CD4-positive, alpha-beta T cell treated with Interleukin-12 subunit alpha and Interleukin-12 subunit beta, for 1 hour (primary cell): ENCODE data around the gene CLIC4.
"Not testable (repeated sequence)": the region's sequence is repeated elsewhere in the genome, so short reads cannot be mapped to it uniquely, and the experiment has no call there.

Experiments used
- DNase-seq: peaks from one replicate; pipeline ENCODE4 v3.0.0-alpha.2; 2020

The CLIC4 gene

GRCh38 chr1:24775916-24776315 is 30.7 kb downstream of the CLIC4 start:
- no peak for DNase-seq

- DNase-seq, result no peak
Observed at GRCh38 chr1:24776821-24777220, 31.6 kb downstream of the CLIC4 start.

GRCh38 chr1:24778141-24778540 is 32.9 kb downstream of the CLIC4 start:
- DNase-seq, result no peak

GRCh38 chr1:24779199-24779598 is 34.0 kb downstream of the CLIC4 start:
- not testable (repeated sequence) for DNase-seq

DNA sequence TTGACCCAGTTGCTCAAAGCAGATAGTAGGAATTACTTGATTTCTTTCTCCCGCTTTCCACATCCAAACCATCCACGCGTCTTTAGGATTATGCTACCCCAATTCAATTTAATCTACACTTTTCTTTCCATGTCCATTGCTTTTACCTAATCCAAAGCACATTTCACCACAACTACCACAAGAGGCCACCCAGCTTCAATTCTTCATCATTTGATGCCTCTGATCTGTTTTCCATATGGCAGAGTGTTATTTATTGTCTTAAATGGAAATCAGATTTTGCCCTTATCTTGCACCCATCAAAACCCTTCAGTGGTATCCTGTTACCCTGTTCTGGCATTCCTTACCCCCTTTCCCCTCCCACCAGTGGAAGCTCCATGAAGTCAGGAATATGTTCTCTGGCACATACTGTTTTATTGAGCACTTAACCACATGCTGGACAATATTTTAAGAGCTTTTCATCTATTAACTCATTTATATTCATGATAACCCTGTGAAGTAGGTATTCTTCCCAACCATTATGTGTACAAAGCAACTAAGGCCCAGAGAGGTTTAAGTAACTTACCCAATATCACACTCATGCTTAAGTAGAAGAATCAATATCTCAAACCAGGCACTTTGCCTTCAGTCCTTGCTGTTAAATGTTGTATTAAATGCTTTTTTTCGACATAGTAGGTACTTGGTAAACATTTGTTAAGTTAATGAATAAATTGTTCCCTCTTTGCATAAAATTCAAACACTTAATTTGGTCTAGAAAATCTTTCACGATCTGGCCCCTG is 34.6 kb downstream of the CLIC4 start:
- no peak for DNase-seq

- not testable (repeated sequence) for DNase-seq
Observed at GRCh38 chr1:24780626-24781025, 35.4 kb downstream of the CLIC4 start.

DNA sequence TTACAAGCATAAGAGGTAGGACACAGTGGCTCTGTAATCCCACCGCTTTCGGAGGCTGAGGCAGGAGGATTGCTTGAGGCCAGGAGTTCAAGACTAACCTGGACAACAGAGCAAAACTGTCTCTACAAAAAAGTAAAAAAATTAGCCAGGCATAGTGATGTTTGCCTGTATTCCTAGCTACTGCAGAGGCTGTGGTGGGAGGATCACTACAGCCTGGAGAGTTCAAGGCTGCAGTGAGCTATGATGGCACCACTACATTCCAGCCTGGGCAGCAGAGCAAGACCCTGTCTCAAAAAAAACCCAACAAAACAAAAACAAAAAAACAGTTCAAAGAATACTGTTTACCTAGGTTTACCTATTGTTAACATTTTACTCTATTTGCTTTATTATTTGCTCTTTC is 37.4 kb downstream of the CLIC4 start:
- no peak for DNase-seq

- no peak for DNase-seq
Observed at GRCh38 chr1:24783713-24784112, 38.5 kb downstream of the CLIC4 start.

DNA sequence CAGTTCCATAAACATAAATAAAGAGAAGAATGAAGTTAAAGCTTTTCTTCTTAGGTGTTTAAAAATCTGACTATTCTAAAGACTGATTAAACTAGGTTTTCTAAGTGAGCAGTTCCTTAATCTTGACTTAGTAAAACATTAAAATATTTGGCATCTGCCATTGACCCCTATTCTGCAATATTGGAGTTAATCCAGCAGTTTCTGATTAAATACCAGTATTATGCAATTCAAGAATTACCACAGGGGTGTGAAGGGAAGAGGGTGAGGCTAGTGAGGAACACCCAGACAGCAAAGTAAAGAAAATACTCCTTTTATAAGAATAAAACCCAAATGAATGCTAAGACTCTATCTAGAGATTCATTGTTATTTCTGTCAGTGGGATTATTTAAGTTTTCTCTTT is 40.9 kb downstream of the CLIC4 start:
- no peak for DNase-seq

DNA sequence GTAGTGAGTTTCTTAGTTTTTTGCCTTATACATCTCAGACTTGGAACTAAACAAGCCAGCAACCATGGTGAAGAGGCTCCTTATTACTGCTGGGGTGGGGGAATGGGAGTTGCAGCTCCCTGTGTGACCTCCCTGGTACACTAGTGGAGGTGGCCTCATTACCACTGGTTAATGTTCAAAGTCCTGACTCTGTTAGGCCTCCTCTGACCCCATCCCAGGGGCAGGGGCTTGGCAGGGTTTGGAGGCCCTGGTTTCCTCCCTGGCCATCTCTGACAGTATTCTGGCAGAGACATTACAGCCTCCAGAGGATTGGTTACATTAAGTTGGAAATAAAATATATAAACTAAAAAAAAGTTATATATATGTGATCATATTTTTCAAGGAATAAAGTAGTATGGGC is 45.2 kb downstream of the CLIC4 start:
- DNase-seq, result no peak

DNA sequence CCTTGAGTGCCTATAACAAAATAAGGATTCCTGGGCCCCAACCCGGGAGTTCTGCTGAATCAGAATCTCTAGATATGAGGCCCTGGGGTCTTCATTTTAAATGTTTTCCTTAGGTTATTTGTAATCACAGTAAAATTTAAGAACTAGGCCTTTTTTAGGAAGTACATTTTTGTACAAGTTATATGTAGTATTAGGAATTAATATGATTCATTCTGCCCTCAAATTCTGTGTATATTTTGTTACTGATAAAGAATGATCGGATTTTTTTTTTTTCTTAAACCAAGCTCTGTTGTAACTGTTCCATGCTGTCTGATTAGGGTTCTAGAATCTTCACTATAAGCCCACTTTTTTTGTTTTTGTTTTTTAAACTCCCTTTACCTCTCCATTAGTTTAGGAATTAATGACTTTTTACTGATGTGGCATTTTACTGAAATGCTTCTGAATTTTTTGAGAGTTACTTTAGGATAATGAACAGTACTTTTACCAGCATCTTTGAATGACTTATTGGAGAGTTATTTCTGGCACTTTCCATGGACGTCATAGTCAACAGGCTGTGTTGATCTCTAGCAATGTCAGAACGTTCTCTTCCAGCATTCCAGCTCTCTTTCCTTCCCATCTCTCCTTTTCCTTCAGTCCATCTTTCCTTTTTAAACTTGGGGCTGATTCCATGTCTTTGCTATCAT is 48.3 kb downstream of the CLIC4 start:
- no peak for DNase-seq

DNA sequence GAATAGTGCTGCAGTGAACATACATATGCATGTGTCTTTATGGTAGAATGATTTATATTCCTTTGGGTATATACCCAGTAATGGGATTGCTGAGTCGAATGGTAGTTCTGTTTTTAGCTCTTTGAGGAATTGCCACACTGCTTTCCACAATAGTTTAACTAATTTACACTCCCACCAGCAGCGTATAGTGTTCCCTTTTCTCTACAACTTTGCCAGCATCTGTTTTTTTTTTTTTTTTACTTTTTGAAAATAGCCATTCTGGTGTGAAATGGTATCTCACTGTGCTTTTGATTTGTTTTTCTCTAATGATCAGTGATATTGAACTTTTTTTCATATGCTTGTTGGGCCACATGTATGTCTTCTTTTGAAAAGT is 48.9 kb downstream of the CLIC4 start:
- DNase-seq, result not testable (repeated sequence)

DNA sequence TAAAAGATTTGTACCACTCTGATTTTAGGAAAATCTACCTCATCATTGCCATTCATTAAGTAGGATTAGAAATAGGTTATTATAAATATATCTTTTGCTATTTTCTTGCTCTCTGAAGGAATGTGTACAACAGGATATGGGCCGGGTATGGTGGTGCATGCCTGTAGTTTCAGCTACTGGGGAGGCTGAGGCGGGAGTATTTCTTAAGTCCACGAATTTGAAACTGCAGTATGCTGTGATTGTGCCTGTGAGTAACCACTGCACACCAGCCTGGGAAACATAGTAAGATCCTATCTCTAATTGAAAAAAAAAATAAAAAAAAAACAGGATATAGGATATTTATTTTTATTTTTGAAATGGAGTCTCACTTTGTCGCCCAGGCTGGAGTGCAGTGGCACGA is 50.0 kb downstream of the CLIC4 start:
- no peak for DNase-seq

GRCh38 chr1:24796524-24796923 is 51.3 kb downstream of the CLIC4 start:
- no peak for DNase-seq

- not testable (repeated sequence) for DNase-seq
Observed at GRCh38 chr1:24799242-24799641, 54.0 kb downstream of the CLIC4 start.

DNA sequence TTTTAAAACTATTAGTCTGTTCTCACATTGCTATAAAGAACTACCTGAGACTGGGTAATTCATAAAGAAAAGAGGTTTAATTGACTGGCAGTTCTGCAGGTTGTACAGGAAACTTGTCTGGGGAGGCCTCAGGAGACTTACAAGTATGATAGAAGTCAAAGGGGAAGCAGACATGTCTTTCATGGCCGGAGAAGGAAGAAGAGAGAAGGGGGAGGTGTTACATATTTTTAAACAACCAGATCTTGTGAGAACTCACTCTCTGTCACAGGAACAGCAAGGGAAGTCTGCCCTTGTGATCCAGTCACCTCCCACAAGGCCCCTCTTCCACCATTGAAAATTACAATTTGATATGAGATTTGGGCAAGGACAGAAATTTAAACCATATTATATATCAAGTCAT is 55.9 kb downstream of the CLIC4 start:
- no peak for DNase-seq

DNA sequence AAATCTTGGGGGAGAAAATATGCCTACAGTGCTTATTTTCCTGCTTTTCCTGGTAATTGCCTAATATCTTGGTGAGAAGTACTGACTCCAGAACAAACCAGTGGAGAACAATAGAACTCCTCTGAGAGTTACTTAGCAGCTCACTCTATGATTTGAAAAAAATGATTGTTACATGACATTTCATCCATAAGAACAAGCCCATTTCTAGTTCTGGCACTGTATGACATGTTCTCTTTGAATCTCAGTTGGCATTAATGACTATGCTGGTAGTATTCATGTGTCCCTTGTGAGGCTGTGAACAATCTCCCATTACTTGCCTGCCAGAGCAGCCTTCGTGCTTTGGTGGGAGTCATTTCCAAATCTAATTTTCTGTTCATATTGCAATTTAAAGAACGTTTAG is 58.0 kb downstream of the CLIC4 start:
- no peak for DNase-seq

DNA sequence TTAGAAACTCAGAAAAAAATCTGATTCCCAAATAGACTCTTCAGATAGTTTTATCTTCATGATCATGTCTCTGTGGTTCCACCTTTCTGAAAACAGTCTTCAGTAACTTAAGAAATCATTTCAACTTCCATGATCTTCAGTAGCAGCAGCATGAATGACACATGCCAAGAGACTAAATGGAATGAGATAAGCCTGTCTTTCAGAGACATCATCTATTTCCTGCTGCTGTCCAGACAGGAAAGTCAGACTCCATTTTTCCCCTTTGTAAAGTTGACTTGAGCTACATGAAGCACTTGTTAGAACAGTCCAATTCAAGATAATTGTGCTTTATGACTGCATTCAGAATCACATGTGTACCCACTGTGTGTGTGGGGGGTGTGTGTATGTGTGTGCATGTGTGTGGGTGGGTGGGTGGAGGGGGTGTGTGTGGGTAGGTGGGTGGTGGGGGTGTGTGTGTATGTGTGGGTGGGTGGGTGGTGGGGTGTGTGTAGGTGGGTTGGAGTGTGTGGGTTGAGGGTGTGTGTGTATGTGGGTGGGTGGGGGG is 58.8 kb downstream of the CLIC4 start:
- DNase-seq, result no peak

DNA sequence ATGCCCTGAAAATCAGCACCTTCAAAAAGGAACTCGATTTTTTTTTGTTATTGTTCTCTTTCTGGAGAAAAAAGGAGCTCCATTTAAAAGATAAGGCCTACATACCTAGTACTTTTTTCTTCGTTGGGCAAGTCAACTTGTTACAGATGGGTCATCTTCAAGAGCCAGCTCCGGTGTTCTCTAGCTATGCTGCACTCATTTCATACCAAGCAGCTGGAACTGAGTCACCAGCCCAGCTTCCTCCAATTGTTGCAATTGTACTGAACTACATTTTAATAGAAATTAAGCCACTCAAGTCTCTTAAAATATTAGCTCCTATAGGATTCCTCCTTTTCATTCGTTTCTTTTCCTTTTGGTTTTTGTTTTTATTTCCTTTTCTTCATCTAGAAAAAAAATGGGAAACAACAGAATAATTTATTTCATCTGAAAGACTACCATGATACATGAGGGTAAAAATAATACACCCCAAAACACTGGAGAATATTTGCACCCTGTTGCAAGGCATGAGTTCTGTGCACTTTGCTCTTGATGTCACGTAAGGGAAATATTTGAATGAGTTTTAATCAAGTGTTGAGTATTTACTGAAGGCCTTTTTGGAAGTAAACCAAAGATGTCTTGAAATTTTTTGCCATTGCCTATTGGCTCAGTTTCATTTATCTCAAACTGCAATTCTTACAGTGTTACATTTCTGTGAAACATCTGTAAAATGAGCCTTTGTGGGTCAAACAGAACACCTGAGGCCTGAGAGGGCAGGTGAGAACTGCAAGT is 60.5 kb downstream of the CLIC4 start:
- no peak for DNase-seq

DNA sequence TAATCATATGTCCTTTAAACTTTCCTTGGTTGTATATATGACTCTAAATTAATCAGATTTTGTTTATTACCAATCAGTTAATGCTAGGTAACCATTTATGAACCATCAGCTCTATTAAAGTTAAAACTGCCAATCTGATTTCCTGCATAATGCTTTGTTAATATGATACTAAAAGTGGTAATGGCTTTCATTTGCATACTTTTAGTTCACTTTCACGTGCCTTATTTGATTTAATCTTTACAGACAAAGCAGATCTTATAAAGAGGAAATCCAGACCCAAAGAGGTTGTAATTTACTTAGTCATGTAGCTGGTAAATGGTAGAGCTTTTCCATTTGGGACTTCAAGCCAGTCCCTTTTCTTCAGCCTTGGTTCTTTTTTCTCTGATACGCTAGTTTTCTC is 61.3 kb downstream of the CLIC4 start:
- DNase-seq, result no peak

DNA sequence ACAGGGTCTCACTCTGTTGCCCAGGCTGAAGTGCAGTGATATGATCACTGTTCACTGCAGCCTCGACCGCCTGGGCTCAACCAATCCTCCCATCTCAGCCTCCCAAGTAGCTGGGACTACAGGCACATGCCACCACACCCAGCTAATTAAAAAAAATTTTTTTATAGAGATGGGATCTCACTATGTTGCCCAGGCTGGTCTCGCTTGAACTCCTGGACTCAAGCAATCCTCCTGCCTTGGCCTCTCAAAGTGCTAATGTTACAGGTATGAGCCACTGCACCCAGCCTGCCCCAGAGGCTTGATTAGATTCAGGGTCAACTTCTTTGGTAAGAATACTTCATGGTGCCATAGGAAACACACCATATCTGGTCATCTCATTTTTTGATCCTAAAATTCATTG is 66.2 kb downstream of the CLIC4 start:
- DNase-seq, result not testable (repeated sequence)

DNA sequence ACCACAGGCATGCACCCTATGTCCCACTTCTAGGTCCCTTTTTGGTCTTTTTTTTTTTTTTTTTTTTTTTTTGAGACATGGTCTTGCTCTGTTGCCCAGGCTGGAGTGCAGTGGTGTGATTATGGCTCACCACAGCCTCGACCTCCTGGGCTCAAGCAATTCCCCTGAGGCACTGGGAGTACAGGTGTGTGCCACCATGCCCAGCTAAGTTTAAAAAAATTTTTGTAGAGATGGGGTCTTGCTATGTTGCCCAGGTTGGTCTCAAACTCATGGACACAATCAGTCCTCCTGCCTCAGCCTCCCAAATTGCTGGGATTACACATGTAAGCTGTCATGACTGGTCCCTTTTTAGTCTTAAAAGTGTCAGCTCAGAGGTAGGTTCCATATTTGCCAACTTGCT is 75.0 kb downstream of the CLIC4 start:
- not testable (repeated sequence) for DNase-seq

DNA sequence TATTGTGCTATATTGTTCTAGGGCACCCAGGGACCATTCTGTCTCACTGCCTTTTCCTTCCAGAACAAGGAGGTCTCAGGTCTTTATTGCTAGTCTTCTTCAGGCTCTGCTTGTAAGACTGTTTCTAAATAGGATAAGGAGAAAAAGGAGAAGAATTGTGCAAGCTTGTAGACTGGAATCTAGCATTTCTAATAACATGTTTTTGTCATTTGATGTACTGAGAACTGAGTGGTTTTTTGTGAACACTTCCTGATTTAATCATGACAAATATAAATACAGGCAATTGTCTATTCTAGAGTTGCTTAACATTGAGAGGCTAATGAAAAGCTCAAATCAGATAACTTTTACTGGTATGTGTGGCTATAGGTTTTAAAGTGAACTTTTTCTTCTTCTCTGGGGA is 77.6 kb downstream of the CLIC4 start:
- no peak for DNase-seq

- not testable (repeated sequence) for DNase-seq
Observed at GRCh38 chr1:24823486-24823885, 78.2 kb downstream of the CLIC4 start.
